ENCODE results near the gene THSD4.

The THSD4 gene

DNA sequence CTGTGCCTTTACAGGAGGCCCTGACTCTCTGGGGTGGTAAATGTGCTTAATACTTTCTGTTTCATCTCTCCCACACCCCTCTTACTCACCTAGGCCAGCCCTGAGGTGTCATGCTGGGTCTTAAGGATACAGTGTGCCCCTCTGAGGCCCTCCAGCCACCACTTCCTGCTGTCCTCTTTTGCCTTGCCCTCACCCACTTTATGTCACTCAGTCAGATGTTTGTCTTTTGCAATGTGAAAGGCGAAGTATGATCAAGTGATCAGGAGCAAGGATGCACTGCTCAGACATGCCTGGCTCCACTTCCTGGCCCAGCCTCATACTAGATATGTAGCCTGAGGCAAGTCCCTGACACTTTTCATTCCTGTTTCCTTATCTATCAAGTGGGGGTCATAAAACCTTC is 356.1 kb downstream of the THSD4 start:
- no peak for DNase-seq

DNA sequence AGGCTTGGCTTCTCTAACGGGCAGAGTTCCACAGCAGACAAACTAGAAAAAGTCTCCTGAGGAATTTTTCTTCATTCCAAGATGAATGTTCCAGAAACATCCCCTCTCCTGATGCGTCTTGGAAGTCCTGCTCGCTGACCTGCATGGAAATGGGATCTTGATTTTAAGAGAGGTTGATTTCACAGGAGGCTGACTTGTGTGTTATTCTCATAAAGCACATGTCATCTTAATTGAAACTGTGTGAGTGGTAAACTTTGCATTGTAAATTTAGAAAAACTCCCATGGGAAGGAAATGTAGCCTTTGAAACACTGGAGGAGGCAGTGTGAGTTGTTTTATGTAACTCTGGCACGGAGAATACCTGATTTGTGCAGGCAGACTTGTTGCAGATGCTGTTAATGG is 357.3 kb downstream of the THSD4 start:
- DNase-seq: no peak

DNA sequence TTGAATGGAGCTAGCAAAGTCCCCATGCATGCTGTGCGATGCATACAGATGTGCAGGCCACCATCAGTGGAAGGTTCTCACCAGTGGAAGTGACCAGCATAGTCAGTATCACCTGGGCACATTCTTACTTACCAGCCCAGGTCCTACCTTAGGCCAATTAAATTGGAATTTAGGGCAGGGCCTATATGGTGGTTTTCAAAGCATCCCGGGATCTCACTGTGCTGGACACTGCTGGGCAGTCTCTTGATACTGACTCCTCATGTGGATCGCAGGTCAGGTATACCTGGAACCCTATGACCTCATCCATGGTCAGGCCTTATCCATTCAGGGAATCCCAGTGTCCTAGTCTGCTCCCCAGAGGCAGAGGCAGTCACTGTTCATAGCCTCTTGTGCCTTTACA is 358.5 kb downstream of the THSD4 start:
- DNase-seq: no peak

DNA sequence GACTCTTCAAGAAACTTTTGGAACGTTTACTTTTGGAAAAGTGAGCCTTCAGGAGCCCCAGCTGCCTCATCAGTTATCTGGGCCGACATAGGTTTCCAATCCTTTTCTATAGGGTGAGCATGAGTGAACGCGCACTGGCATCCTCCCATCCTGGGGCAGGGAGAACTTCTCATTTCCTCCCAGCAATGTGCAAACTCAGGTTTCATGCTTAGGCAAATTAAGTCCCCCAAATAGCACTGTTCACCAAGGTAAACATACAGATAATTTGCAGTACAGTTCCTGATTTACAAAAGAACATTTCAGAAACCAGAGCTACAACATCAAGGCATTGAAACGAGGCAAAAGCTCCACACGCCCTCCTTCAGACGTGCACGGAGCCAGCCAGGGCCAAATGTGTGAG is 361.6 kb downstream of the THSD4 start:
- DNase-seq: no peak

DNA sequence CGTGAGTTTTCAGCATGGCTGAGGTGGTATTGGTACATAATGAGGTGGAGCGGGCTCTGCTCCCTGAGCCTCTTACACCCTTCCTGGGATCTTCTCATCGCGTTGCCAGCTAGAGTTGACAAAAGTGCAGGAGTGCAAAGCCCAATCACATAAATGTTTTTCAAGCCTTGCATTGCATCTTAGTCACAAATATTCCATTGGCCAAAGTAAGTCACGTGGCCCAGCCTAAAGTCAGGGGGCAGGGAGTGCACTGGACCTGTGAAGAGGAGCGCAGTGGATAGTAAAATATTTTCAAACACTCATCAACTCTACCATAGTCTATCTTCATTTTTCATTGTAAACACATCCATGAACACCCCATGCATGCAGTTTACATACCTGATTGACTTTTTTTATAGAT is 365.3 kb downstream of the THSD4 start:
- no peak for DNase-seq

DNA sequence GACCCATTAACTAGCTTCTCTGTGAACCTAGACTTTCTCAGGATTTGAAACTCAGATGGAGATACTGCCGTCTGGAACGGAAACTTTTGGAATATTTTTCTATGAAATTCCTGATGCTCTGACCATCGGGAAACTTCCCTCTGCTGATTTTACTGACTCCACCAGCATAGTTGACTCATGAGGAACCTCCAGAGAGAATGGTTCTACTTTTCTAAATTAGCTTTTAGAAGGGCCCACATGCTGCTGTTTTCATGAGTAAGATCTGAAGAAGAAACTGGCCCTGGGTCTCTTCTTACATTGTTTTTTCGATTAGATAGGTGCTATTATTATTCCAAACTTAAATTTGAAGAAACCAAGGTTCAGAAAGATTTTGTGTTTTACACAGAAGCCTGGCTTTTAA is 368.8 kb downstream of the THSD4 start:
- no peak for DNase-seq

DNA sequence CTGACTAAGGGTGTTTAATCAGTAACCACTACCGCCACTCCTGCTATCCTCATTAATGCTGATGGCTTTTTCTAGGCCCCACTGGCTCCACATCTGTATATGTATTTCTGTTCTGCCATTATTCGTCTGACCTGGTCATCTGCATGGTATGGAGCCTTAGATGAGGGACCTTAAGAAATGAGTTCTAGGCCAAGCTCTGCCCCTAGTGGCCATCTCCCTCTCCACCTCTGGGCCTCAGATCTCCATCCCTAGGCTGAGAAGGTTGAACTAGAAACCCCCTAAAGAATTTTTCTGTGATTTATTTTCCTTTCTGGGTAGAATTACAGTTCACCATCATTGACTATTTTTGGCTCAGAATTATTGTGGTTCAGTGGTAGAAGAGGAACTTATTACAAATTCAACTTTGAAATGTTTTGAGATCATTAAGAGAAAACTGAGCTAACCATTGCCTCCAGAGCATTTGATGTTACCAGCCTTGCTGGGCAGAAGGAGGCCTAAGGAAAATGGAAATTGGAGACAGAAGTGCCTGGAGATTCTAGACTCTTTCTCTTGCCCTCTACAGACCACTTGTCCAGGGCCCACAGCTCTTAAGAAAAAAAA is 369.9 kb downstream of the THSD4 start:
- DNase-seq: no peak

DNA sequence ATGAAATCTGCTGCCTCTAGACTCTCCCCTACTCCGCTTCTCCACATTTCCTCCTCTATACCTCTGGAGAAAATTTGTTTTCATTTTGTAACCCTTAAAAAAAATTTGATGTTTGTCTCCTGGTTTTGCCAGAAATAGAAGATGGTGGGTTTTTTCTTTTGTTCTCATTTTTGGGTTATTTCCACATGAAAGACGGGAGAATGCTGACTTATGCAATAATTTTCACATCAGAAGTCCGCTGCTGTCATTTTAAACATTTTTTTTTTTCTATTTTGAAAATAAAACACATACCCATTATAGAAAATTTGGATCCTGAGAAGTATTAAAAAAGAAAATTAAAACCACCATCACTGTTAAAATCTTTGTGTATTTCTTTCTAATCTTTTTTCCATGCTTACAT is 374.3 kb downstream of the THSD4 start:
- DNase-seq: no peak

DNA sequence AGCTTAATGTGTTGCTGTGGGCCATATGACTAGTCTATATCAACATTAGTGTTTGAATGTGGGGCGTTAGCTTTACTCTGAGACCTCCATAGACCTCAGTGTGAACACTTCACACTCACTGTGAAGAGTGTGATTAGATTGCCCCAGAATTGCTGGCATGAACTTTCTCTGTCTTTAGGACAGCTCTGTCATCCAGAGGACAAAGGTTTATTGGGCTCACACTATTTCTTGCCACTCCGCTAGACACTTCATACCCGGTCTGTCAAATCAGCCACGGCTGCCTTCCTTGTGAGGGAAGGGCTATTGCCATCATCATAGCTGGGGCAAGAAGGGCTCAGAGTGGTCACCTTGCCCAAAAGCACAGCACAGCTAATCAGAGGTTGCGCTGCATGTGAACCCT is 378.3 kb downstream of the THSD4 start:
- DNase-seq: no peak

DNA sequence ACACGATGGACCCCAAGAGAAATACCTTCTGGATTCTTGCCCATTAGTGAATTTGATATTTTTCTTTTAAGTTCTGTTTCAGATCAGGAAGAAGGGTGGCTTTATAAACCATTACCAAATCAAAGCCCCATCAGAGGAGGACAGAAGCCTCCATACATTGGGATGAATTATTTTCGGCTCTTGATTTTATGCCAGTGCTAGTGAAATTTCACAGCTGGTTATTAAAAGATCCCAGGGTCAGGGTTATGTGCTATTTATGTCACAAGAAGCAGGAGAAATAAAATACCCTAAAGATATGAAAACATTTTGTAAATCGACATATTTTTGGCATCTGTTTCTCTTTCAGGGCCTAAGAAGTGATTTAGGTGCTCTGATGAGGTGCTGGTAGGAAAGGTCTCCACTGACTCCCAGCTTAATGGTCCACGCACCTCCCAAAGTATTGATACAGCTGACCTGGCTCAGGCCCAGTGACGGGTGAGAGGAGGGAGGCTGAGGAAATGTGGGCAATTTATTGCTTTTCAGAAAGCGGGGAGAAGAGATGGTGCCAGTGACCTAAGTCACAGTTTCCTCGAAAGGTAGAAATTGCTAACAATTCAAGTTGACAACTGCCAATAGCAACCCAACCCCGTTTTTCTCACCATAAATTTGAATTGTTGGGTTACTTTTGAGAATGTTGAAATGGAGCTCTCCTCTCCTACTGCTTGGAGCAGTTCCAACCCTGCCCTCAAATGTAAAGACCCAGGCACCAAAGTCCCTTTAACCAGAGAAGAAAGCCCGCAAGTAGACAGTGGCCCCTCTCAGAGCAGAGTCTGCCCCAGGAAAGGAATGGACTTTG is 379.5 kb downstream of the THSD4 start:
- no peak for DNase-seq

DNA sequence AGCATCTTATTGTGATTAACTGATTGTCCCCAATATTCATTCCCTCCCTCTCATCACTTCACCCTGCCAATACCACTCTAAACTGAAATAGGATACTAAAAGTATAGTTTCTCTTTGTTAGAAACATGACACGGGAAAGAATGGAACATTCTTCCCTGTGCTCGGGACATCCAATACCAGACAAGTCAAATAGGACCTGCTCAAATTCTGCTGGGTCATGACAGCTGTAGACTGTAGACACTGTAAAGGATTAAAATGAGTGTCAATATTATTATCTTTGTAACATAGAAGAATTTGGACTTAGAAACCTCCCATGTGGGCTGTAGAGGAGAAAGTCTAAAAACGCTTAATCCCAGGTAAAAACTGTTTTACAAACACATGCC is 380.1 kb downstream of the THSD4 start:
- no peak for DNase-seq

DNA sequence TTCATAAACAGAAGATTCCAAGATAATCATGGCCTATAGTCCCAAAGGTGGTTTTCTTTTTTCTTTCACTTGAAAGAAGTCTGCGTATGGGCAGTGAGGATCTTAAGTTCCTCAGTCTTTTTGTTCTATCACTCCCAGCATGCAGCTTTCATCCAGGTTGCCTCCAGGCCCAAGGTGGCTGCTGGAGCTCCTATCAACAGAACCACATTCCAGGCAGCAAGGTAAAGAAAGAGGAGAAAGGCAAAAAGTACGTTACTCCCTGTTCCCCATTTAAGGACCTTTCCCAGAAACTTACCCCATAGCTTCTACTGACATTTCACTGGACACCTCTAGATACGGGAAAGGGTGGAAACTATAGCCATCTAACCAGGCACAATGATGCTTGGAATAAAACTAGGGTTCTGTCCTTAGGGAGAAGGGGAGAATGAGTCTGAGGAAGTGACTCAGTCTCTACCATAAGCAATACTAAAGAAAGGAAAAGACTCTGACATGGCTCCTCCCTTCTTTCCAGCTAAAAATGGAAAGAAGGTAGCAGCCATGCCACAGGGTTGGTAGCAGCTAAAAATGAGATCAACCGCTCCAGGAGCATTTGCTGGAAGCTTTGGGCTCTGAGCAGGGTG is 381.2 kb downstream of the THSD4 start:
- DNase-seq: no peak

DNA sequence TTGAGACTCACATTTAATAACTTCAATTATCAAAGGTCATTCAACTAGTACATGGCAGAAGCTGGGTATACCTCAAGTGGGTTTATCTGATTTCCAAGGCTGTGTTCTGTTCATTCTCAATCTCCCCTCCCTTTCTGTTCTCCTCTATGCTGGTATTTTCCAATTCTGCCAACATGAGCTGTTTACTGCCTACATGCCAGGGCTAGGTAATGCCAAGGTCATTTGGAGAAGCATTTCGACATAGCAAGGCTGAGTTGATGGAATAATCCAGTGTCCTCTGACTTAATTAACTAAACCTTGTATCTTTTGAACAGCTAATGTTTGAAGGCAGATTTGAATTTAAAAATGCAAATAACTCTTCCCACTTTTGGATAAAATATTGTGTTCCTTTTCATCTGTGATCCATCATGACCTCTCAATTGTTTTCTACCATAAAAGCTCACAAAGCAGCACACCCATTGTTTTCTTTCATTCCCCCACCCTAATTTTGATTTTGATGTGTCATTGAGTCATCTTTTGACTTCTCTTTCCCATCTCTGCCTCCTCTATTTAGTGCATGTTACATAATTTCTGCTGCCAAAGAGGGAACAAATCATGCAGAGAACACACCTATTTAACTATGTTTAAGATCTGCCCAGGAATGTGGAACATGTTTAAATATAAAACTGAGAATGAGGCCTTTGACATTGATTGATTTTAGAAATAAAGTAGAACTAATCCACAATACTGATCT is 386.2 kb downstream of the THSD4 start:
- no peak for DNase-seq

DNA sequence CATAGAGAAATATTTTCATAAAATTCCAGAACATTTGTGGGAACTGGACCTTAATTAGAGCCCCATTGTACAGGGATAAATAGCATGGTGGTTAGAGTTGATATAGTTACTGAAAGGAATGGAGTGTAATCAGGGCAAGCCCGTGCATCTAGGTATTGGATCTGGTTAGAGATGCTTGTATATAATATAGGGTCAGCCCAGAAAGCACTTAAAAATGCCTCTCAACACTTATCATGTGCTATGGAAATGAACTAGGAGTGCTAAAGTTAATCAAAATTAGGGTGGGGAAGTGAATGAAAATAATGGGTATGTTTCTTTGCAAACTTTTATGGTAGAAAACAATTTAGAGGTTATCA is 386.8 kb downstream of the THSD4 start:
- DNase-seq: no peak

DNA sequence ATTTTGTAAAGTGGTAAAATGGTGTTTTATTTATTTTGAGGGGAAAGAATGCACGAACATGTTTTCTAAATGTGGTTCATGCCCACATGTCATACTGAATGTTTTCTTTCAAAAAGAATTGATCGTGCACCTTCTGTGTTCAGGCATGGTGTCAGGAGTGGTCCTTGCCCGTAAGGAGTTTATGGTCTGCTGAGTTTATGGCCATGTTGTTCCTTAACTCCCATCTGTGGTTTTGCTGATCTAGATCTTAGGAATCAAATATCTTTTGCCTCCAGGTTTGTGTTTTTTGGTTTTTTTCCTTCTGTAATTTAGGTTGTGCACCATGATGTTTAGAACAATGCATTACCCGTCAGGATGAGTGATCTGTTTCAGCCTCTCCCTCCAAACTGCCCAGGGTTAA is 390.7 kb downstream of the THSD4 start:
- DNase-seq: no peak

DNA sequence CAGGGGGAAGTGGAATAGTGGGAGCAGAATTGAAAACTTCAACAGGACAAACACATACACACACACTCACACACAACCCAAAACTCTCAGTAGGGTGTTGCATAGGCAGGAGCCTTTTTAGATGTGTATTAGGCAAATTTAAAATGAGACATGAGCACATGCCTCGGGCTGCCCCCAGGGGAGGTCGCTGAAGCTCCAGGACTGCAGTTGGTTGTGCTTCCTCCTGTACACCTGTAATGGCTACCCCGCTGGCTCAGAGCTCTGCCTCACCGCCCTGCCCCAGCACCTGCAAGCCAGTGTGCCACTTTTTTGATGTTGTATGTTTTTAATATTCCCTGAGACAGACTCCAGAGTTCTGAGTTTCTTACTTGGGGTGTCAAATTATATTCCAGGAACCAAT is 391.7 kb downstream of the THSD4 start:
- no peak for DNase-seq

DNA sequence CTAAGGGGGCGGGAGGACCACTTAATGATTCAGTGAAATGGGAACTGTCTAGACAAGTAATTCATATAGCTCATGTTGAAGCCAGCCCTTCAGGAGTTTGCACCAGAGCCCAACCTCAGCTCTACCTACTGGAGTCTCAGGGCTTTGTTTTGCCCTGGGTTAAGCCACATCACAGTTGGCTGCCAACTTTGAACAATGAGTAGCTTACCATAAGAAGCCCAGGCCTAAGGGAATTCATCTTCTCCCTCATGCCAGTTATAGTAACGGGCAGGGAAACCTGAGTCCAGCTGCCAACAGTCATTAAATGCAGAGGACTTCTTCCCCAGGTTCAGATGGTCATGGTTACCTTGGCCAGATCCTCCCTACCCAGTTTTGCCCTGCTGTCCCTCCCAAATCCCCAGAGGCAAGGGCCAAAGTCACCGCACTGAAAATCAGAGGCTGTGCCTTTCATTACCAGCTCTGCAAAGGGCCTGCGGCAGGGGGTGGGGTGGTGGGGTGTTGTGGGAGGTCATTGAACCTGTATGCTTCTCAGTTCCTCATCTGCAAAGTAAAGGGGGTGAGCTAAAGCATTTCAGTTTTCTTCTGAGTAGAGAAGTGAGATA is 392.9 kb downstream of the THSD4 start:
- DNase-seq: no peak

DNA sequence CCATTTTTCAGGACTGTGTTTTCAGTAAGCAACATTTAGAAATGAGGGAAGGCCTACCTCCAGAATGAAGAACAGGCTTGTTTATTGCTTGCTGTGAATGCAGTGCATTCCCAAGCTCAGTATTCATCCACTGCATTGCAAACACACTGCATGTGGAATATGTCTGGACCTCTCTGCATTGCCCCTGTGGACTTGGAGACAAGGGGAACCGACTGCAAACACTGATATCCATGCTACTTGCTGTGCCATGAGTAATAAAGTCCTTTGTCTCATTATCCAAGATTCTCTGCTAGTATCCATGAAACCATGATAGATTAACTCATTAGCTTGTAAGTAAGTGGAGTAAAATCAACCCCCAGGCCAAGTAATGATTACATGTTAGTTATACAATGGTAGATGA is 393.9 kb downstream of the THSD4 start:
- no peak for DNase-seq

DNA sequence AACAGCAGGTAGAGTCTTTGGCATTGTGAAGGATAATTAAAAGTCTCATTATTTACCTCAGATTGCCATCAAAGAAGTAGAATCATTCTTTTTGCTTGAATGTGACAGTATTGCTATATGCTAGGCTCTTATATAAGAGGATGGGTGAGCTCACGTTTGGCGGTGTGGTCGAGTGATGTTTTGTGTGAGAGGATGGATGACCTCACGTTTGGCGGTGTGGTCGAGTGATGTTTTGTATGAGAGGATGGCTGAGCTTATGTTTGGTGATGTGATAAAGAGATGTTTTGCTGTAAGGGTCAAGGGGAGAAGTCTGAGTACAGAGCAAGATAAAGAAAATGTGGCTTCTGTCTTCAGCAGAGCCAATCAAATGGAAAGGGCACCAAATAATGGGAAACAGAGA is 395.5 kb downstream of the THSD4 start:
- DNase-seq: no peak

DNA sequence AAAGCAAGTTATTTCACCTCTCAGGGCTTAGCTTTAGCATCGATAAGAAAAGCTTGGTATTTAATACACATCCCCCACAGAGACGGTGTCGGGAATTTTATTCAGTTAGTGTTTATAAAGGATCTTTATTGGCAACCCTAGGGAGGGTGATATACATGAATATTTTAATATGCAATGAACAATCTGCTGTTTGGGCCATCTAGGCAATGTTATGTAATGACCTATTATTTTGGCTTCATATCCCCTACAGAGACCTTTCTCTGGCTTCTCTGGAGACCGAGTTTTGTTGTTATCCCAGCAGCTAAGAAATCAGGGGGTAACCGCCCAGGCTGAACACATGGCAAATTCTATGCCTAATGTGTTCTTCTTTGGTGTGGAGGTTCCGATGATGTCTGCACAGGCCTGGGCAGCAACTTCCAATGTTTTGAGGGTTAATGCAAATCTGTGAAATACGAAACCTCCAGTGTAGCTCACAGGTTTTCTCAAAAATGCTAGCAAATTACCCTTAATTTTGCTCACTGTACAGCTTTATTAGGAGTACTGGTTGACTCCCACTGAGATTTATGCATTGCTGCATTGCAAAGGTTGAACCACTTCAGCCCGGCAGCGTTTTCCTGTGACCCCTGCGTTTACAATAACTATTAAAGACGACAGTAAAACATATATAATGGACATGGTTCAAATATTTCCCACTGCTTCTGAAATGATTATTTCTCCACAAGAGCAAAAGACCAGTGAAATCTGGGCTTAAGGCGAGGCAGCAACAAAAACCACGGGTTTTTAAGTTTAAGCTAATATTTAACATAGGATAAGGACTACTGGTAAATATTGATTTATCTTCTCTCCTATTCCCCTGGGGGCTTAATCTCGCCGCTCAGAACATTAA is 396.8 kb downstream of the THSD4 start:
- no peak for DNase-seq

DNA sequence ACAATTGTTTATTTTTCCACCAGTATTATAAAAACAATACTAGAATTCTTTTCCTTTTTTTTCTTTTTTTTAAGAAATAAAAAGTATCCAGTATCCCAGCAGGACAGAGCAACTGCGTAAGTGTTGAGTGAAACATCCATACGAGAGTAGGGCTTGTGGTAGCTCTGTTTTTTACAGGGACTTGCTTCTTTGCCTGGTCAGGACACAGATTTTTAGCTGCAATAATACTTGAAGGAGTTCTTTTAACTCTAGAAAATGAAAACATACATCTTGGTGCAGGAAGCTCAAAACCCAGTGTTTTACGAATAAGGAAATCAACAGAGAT is 397.4 kb downstream of the THSD4 start:
- no peak for DNase-seq

DNA sequence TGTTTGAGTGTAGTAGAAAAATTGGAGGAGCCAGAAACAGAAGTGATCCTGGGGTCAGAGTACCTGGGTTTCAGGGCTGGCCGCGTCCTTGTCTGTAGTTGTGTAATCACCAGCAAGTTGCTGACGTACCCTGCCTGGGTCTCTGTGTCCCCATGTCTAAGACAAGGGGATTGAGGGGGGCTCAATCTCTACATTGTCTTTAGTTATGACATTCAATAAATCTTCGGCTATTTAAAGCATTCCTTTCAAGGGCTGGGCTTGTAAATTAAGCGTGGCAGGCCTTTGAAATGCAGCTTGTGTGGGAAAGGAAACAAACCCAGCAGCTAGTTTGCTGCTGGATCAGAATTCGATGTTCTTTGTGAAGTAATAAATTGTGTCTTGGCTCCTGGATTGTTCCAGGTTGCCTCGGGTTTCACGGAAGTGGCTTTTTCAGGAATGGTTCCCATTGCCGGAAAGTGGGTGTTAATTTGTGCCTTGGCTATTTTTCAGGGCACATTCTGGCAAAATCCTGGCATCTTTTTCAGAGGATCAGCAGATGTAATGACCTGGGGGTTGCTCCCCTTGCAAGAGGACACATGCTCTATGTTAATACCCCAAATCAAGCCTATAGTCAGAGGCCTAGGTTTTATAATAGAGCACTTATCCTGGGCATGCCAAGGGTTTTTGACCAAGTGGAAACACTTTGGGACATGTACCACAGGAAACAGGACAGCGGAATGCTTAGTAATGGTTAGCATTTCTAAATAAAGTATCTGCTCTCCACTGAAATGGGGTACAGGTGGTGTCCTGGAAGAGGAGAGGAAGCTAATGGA is 400.3 kb downstream of the THSD4 start:
- no peak for DNase-seq
